ENCODE measurements around the gene YTHDF1.

Gene YTHDF1

DNA sequence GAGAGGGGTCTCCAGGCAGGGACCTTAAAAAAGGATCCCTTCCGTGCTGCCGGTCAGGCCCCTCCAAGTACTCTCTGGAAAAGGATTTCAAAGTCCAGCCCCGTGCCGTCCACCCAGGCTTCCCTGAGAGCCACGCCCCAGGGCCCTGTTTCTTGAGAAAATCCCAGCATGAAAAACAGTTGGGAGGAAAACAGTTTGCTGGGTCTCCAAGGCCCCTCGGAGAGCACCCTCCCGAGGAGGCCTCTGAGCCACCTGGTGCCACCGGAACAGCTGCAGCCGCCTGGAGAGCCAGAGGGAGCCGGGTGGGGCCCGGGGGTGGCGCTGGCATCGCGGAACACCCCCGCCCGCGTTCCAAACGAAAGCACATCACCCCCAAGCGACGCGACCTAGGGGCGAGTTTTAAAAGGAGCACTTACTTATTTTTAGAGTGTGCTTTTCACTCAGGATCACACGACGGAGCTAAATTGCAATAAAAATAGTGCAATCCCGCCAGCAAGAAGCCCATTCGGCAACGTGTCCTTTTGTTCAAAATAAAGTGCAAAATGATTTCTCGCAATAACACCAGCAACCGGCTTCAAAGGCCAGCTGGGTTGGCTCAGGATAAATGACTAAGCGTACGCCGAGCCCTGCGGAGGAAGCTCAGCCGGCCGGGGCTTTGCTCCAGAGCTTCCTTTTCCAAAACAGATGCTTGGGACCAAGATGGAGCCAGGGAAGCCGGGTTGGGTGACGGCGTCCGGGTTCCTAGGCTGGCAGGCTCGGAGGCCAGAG, 64.2 kb downstream of the YTHDF1 start:
- H3K4me3 ChIP-seq (ENCODE audit: low read depth, low read length), result no peak overlapping the region; the same call in 1 of the 2 replicates
- TF ChIP-seq CTCF (IDR thresholded peaks at IDR 0.05; ENCODE audit: low read depth, low read length), result no peak

GRCh38 chr20:63150911-63151531, 64.9 kb downstream of the YTHDF1 start:
- TF ChIP-seq CTCF (IDR thresholded peaks at IDR 0.05; ENCODE audit: low read depth, low read length), result no peak
- no peak overlapping the region for H3K4me3 ChIP-seq (ENCODE audit: low read depth, low read length)

DNA sequence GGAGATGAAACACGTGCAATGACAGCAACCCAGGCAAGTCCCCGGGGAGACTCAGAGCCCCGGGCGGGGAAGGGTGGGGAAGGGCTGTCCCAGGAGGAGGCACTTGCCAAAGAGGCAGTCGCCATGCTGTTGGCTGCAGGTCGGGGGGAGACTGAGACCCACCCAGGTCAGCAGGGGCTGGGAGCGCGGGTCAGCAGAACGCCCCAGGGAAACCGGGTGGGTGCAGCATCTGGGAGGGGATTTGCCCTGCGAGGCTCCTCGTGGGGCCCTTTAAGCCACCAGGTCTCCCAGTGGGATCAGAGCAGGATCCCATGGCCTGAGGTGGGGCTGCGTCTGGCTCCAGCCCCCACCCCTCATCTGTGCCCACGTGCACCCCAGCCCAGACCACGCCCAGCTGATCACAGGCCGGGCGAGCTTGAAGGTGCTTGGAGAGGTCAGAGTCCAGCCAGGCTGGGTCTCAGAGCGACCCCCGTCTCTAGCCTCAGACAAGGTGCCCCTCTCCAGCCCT, 65.5 kb downstream of the YTHDF1 start:
- no peak for TF ChIP-seq CTCF (IDR thresholded peaks at IDR 0.05; ENCODE audit: low read depth, low read length)
- no peak overlapping the region for H3K4me3 ChIP-seq (ENCODE audit: low read depth, low read length)

- H3K4me3 ChIP-seq (ENCODE audit: low read depth, low read length), result no peak overlapping the region
- no peak for TF ChIP-seq CTCF (IDR thresholded peaks at IDR 0.05; ENCODE audit: low read depth, low read length)
Observed at GRCh38 chr20:63149531-63150192, 66.3 kb downstream of the YTHDF1 start.

DNA sequence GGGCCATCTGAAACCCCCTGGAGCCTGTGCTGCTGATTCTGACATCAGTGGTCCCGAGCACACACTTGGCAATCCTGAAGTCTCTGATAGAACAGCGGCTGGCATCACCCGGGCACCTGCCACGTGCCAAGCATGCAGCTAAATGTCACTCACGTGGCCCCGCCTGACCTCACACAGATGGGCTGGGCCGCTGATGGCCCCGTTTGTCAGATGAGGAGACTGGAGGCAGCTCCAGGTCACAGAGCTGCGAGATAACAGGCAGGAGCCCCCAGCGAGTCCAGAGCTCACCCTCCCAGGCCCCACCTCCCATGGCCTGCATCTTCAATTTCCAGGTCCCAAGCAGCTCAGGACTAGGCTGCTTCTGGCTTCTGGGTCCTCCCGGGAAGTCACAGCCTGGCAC, 67.2 kb downstream of the YTHDF1 start:
- no peak overlapping the region for H3K4me3 ChIP-seq (ENCODE audit: low read depth, low read length)
- no peak for TF ChIP-seq CTCF (IDR thresholded peaks at IDR 0.05; ENCODE audit: low read depth, low read length)

- no peak for TF ChIP-seq CTCF (IDR thresholded peaks at IDR 0.05; ENCODE audit: low read depth, low read length)
- no peak overlapping the region for H3K4me3 ChIP-seq (ENCODE audit: low read depth, low read length)
Observed at GRCh38 chr20:63147532-63147931, 68.4 kb downstream of the YTHDF1 start.
